GM12874 (cell line): ENCODE results near the gene CAPN5.

ENCODE experiments used
- TF ChIP-seq, protein P1 (sequence below): IDR thresholded peaks from 2 replicates; pipeline ENCODE4 v1.5.1; 2011; ENCODE audit warnings: low read depth, mild to moderate bottlenecking, control low read depth, low read length, moderate library complexity; ENCODE audit not compliant: insufficient read depth

The CAPN5 gene

DNA sequence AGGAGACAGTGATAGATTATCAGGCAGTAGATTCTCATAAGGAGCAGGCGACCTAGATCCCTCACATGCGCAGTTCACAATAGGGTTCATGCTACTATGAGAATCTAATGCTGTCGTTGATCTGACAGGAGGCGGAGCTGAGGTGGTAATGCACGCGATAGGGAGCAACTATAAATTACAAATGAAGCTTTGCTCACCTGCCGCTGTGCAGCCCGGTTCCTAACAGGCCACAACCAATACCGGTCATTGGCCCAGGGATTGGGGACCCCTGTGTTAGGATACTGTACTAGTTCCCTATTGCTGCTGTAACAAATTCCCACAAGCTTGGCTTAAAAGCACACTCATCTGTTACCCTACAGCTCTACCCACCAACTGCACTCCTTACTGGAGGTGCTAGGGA is 21.9 kb upstream of the CAPN5 start:
- TF ChIP-seq, protein P1, sequence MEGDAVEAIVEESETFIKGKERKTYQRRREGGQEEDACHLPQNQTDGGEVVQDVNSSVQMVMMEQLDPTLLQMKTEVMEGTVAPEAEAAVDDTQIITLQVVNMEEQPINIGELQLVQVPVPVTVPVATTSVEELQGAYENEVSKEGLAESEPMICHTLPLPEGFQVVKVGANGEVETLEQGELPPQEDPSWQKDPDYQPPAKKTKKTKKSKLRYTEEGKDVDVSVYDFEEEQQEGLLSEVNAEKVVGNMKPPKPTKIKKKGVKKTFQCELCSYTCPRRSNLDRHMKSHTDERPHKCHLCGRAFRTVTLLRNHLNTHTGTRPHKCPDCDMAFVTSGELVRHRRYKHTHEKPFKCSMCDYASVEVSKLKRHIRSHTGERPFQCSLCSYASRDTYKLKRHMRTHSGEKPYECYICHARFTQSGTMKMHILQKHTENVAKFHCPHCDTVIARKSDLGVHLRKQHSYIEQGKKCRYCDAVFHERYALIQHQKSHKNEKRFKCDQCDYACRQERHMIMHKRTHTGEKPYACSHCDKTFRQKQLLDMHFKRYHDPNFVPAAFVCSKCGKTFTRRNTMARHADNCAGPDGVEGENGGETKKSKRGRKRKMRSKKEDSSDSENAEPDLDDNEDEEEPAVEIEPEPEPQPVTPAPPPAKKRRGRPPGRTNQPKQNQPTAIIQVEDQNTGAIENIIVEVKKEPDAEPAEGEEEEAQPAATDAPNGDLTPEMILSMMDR, result no peak

- TF ChIP-seq, protein P1, result peak; percentile 91
Measured at GRCh38 chr11:77046060-77046501, 20.7 kb upstream of the CAPN5 start.

GRCh38 chr11:77047007-77047927 is 19.5 kb upstream of the CAPN5 start:
- TF ChIP-seq, protein P1, result peak; percentile 51

- TF ChIP-seq, protein P1, result no peak
Measured at GRCh38 chr11:77049026-77049425, 17.7 kb upstream of the CAPN5 start.

GRCh38 chr11:77051511-77051910 is 15.3 kb upstream of the CAPN5 start:
- TF ChIP-seq, protein P1, result no peak

DNA sequence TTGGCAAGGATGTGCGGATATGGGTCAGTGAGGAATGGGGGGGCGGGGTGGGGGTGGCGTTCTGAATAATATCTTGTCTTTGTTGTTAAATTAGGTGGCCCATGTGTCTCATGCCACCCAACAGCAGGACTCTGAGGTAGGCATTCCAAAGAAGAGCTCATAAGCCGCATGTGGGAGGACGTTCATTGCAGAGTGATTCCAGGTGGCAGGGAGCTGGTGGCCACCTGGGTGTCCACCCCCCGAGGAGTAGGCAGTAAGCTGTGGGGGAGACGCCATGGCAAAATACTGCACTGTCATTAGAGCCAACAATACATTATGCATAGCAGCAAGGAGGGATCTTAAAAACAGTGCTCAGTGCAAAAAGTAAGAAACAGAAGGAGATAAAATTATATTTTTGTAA is 14.3 kb upstream of the CAPN5 start:
- TF ChIP-seq, protein P1, result no peak

DNA sequence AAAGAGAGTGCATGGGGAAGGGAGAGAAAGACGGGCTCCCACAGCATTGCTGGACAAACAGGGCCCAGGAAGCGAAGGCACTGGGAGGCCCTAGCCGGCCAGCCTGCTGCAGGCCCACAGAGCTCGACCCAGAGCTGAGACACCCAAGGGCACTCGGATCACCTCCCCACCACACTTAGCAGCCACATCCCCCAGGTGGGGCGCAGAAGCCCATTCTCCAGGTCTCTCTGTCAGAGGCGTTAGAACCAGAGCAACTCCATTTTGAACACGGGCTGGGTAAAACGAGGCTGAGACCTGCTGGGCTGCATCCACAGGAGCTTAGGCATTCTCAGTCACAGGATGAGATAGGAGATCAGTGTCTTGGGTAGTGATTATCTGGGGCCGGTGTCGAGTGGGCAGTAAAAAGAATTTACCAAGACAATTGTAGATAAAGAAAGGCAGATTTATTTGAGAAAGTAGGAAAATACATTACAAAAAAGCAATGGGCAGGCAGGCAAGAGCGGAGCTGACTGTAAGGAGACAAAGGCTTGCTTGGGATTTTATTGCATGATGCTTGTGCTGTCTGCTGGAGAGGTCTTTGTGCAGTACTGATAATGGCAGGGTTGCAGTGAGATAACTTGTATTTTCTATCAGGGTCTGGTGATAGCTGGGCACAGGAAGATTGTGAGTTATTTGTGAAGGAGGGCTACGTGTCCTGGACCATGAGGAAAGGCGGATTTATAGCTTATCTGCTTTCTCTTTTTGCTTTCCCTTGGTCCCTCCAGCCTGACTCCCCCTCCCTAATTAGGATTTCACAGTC is 13.4 kb upstream of the CAPN5 start:
- TF ChIP-seq, protein P1, result no peak
